GM19395 (cell line): ENCODE measurements around the gene CTDSPL.

Experiments
- ATAC-seq: cut with Tn5 transposase; IDR thresholded peaks from one replicate; pipeline ENCODE4 v1.9.1; 2021; ENCODE audit warnings: mild to moderate bottlenecking, moderate library complexity; ENCODE audit not compliant: unreplicated experiment

The CTDSPL gene

GRCh38 chr3:37912052-37912733 lies 50.5 kb downstream of the CTDSPL start:
- no peak for ATAC-seq

- ATAC-seq, result no peak
Measured at GRCh38 chr3:37913522-37913921, 51.8 kb downstream of the CTDSPL start.

GRCh38 chr3:37916685-37917084 lies 55.0 kb downstream of the CTDSPL start:
- ATAC-seq, result no peak

- ATAC-seq, result no peak
Measured at GRCh38 chr3:37918627-37919026, 56.9 kb downstream of the CTDSPL start.

GRCh38 chr3:37920156-37920699 lies 58.5 kb downstream of the CTDSPL start:
- ATAC-seq, result no peak

GRCh38 chr3:37921025-37921424 lies 59.3 kb downstream of the CTDSPL start:
- no peak for ATAC-seq

GRCh38 chr3:37922721-37923568 lies 61.3 kb downstream of the CTDSPL start:
- ATAC-seq, result no peak

GRCh38 chr3:37923569-37924040 lies 61.9 kb downstream of the CTDSPL start:
- ATAC-seq, result no peak

- ATAC-seq, result no peak
Measured at GRCh38 chr3:37924453-37924852, 62.8 kb downstream of the CTDSPL start.

- no peak for ATAC-seq
Measured at GRCh38 chr3:37925157-37925556, 63.5 kb downstream of the CTDSPL start.

- ATAC-seq, result no peak
Measured at GRCh38 chr3:37926611-37927010, 64.9 kb downstream of the CTDSPL start.

- no peak for ATAC-seq
Measured at GRCh38 chr3:37930495-37930894, 68.8 kb downstream of the CTDSPL start.

GRCh38 chr3:37932505-37932904 lies 70.8 kb downstream of the CTDSPL start:
- ATAC-seq, result no peak

GRCh38 chr3:37934631-37935289 lies 73.1 kb downstream of the CTDSPL start:
- no peak for ATAC-seq

- ATAC-seq, result no peak
Measured at GRCh38 chr3:37935290-37935668, 73.6 kb downstream of the CTDSPL start.

- ATAC-seq, result no peak
Measured at GRCh38 chr3:37935756-37936666, 74.3 kb downstream of the CTDSPL start.

- no peak for ATAC-seq
Measured at GRCh38 chr3:37937156-37937555, 75.5 kb downstream of the CTDSPL start.

GRCh38 chr3:37938011-37938410 lies 76.3 kb downstream of the CTDSPL start:
- ATAC-seq, result no peak

- ATAC-seq, result no peak
Measured at GRCh38 chr3:37940242-37940908, 78.7 kb downstream of the CTDSPL start.
